COLO668 (cell line): ENCODE data around the gene PLA2G2C.

Experiments used
- DNase-seq: peaks from one replicate; lab custom pipeline; 2025; ENCODE audit not compliant: unreplicated experiment; lab: John Stamatoyannopoulos, UW

PLA2G2C gene

DNA sequence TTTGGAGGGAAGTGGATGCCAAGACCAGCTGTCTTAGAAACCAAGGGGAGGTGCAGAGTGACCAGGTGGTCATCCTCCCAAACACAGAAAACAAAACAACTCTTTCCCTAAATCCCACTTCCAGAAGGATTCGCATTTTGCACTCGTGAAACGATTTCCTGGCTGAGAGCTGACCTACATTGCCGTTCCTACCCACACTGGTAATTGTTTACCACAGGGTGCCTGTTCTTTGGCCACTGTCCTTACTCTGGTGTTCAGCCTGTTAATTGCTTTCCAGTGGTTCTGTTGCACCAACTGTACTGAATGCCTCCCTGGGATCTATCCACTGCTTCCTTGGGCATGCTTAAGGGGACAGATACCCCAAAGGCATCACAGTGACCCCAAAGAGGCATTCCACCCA, 23.2 kb upstream of the PLA2G2C start:
- DNase-seq, result no peak

DNA sequence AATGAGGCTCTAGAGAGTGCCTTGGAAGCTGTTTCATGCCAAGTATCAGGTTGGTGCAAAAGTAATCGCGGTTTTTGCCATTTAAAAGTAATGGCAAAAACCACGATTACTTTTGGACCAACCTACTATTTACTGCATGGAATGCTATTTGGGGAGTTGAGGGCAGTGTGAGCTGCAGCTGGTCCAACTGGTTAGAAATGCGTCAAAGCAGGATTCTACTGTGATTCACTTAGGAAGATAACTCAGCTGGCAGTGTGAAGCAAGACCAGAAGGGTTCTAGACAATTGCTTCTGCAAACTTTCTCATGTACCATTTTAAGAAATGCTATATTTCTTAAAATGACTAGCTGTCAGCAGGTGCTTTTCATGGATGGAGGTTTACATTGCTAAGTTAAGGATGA, 21.2 kb upstream of the PLA2G2C start:
- DNase-seq, result no peak

DNA sequence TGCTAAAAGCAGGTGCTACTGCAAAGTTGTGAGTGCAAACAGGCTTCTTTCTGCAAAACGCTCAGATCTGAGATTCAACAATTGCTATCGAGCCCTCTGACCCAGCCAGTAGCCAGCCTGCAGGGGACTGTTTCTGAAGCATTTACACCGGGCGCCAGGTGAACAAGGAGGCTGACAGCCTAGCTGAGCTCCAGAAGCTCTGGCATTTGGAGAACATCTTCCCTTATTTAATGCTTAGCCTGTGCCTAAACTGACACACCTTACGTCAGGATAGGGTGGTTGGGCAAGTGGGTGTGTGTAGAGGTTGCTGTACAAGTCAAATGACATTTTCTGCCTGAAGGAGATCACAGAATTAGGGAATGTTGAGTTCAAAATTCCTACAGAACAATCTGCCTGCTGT, 15.8 kb upstream of the PLA2G2C start:
- DNase-seq, result no peak

DNA sequence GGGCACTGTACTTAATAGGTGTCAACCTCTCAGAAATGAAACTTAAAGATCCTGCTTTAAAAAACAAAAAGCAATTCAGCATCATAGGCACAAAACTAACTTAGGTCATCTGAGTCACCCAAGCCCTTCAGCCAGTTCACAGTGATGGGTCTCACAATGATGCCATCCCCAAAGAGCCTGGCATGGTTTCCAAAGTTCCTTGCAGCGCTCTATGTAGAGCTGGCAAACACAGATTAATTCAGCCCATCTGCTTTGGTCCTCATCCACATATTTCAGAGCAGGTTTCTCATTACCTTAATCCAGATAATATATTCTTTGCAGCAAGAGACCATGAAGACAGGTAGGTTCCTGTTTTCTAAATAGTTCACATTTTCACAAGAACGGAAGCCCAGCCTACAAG, 14.6 kb upstream of the PLA2G2C start:
- DNase-seq, result no peak

DNA sequence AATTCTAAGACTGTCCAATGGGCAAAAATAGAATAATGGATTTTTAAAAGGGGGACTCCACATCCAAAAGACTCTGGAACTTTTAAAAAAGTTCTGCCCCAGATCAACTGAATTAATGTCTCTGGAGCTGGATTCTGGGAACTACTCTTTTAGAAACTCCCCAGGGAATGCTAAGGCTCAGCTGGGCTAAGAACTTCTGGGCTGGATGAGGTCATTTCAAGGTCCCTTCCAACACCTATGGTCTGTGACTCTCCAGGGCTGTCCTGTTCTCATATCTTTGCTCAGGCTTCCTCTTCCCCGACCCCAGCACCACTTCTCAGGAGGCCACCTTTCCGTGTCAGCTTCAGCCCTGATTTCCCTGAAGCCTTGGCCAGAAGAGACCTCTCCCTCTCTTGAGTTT, 13.5 kb upstream of the PLA2G2C start:
- DNase-seq, result no peak

DNA sequence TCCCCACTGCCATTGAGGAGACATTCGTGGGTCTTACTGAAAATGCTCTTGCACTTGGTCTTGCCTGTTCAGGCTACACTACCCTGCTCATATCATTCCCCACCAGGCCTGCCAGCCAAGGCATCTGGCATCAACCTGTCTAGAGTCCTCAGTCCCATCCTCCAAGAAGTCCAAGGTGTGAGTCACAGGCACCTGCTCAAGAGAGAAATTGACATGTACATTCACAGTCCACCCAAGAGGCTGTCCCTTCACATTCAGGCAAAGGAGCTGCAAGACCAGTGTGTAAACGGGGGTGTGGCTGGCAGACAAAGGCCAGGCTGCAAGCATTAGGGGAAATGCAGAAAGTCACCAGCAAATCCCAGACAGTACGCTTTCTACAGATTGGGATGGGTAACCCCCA, 13.1 kb upstream of the PLA2G2C start:
- no peak for DNase-seq

DNA sequence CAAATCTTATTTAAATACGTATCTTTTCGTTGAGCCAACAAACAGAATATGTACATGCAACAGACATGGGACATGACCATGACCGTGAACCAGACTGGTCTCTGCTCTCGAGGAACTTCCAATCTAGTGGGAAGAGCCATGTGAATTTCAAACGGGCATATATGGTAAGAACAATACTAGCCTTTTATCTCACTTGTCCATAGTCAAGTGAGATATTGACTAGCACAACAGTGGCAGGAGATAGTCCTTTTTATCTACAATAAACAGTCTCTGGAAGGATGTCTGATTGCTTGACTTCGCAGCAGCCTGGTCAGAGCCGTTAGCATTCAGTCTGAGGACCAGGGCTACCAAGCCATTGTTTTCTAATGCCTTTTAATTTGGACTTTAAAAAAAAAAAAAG, 12.6 kb upstream of the PLA2G2C start:
- no peak for DNase-seq

DNA sequence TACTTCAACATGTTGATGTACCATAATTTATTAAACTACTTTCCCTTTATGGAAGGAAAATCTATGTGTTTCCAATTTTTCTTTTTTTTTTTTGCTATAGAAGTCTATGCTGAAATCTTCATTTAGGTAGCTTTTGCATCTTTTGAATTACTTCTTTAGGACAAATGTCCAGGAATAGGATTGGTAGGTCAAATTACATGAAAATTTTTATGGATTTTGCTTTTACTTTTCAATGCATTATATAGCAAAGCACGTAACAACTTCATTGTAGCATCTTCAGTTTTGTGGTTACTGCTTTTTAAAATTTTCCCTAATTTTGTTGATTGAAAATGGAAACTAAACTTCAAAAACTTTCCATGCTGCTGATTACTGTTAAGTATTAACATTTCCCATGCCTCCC, 12.0 kb upstream of the PLA2G2C start:
- no peak for DNase-seq

DNA sequence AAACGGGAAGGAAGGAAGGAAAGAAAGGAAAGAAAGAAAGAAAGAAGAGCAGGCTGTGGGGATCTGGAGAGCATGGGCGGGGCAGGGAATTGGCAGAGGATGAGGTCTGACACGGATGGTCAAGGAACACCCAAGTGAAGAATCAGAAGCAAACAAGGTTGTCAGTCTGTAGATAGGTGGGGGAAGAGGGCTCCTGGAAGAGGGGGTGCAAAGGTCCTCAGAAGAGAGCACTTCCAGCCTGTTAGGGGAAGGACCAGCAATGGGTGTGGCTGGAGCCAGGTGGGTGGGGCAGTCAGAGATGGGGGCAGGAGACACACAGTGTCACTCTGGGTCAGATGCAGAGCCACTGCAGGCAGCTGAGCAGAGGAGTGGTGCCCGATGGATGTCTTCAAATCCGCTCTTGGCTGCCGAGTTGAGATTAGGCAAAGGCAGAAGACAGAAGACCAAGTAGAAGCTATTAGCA, 11.0 kb upstream of the PLA2G2C start:
- no peak for DNase-seq

DNA sequence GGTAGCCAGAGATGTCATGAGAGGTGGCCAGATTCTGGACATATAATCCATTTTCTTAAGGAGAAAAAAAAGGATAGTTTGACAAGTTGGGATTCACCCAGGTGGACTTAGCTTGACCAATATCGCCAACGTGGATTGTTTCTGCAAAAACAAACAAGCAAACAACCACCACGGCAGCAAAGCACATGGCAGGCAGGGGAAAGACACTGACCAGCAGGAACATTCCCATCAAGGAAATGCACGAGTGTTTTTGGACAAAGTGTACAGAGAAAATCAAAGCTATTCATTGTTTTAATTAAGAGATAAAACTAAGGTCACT, 9.1 kb upstream of the PLA2G2C start:
- no peak for DNase-seq

DNA sequence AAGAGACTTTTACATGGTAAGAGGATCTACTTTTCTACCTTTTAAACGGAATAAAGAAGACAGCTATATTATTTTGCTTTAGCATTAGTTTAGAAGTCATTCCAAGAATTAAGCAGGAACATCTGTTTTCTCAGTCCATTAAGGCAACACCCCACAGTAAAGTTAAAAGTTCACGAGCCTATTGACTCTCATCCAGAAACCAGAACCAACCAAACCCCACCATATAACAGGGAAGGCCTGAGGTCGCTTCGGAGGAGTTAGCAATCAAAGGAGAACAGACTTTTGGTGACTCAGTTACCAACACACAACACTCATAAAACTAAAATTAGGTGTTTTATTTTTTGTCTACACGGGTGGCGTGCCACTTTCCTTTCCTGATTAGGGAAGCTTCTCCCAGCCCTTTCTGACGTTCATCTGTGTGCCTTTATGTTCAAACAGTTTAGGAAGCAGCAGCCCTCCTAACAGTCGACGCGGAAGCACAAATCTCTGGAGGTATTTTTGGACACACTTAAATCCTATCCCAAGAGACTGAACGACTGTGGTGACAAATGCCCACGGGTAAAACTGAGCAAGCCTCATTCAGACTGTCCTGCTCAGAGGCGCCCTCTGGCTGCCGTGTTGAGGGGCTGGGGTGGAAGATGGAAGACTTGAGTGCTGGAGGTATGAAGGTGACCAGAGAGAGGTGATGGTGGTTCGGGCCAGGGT, 8.6 kb upstream of the PLA2G2C start:
- peak; percentile 58 for DNase-seq

DNA sequence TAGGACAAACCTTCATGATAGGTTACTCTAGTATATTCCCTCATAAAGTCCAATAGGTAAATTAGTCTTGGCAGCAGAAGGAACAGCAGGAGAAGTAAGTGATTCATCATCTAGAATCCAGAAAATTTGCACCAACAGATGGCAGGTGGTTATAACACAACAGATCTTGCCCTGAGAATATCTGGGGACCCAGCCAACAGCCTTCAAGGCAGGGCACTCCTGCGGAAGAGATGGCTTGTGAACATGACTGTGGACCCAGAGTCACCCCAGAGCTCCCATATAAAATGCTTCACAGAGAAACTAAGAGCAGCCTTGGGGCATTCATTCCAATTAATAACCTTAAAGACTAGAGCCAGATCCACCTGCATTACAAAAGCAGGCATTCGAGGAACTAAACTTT, 7.9 kb upstream of the PLA2G2C start:
- DNase-seq, result no peak

DNA sequence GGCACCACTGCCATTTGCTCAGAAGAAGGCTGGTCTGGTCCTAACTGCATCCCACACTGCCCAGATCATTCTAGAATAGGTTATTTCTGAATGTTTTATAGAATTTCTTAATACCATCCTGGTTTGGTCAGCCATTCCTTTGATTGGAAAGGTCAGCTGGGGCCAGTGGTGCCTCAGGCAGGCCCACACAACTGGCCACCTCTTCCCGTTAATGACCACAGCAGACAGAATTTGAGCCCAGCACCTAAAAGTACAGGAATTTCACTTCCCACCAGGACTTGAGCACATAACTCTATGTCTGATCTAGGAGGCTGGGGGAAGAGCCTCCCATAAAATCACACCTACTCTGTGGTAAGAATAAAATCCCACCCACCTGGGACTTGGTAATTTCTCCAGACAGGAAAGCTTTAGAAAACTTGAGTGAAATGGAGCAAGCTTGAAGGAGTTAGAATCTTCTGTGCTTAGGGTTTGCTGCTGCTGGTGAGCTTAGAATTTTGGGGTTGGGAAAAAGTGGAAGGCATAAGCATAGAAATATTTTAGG, 6.6 kb upstream of the PLA2G2C start:
- DNase-seq, result no peak

DNA sequence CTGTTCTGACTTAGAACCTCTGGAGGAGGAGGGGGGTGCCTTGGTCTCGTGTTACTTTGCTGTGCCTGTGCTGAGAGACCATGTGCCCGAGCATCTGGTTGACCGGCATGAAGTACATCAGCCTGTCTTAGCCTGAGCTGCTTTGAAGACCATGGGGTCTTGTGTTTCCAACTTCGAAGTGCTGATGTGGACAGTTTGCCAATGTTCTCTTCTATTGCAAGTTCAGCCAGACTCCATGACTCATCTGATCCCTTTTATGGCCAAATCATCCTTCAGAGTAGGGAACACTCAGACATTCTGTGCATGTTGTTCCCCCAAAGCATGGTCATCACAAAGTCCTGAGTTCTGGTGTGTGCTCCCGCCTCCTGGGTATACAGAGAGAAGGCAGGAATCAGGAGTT, 6.0 kb upstream of the PLA2G2C start:
- no peak for DNase-seq

DNA sequence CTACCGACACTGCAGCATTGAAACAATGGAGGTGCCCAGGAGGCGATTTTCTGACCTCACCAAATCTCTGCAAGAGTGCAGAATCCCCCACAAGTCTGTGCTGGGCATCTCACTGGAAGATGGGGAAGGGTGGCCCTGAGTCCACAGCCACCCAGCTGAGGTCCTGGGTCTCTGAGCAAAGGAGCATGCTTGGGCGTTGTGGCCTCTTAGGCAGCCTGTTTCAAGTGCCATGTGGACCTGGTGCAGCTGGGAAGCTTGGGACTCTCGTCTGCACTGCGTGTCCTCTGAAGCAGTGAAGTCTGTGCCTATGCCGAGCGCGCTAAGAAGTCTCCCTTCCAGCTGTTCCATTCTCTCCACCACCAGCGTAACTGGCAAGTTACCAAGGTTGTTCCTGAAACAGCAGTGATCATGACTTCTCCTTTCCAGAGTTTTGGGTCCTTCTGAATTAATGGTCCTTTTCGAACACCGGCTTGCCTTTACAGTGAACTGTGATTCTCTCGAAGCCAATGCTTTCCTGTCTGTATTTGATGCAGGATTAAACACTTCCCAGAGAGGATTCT, 5.0 kb upstream of the PLA2G2C start:
- no peak for DNase-seq

DNA sequence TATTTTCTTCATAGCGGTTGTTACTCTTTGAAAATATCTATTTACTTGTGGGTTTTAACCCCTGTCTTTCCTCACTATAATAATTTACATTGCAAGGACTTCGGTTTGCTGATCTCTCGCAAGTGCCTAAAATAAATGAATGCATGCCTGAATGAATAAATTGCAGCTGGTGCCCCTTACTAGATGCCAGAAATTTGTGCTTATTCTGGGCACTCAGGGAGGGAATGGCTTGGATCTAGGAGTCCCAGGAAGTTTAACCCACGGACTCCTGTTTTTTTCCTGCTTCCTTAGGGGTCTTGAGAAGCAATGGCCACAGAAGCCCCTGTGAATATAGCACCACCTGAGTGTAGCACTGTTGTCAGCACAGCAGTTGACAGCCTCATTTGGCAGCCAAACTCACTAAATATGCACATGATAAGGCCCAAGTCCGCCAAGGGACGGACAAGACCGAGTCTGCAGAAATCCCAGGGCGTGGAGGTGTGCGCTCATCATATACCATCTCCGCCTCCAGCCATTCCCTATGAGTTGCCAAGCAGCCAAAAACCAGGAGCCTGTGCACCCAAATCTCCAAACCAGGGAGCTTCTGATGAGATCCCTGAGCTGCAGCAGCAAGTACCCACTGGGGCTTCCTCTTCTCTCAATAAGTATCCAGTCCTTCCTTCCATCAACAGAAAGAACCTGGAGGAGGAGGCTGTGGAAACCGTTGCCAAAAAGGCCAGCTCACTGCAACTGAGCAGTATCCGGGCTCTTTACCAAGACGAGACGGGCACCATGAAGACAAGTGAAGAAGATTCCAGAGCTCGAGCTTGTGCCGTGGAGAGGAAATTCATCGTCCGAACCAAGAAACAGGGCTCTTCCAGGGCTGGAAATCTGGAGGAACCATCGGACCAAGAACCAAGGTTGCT, 4.2 kb upstream of the PLA2G2C start:
- DNase-seq, result no peak

DNA sequence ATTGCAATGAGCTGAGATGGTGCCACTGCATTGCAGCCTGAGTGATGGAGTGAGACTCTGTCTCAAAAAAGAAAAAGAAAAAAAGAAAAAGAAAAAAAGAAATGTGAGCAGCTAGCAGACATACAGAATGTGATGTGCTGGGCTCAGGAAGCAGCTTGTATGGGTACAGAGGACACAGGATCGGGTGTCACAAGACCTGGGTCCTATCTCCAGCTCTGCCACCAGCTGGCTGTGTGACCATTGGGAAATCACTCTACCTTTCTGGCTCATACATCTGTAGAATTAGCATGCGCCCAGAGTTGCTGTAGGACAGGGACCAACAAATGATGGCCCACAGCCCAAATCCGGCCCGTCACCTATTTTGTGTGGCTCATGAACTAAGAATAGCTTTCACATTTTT, 3.3 kb upstream of the PLA2G2C start:
- DNase-seq, result no peak

DNA sequence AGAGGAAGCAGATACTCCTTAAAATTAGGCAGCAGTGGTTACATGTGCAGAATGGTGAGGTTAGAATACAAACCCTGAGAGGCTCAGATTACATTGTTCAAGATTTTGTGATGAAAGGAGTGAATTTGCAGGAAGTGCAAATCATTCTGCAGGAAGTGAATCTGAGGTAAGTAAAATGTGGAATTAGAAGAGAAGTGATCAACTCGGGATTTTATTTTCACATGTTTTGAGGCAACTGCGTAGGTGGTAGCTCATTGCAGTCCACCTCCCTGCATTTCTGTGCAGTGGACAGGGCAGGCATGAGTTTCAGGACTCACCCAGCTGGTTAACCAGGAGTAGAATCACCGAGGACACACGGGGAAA, 2.1 kb upstream of the PLA2G2C start:
- DNase-seq, result no peak

DNA sequence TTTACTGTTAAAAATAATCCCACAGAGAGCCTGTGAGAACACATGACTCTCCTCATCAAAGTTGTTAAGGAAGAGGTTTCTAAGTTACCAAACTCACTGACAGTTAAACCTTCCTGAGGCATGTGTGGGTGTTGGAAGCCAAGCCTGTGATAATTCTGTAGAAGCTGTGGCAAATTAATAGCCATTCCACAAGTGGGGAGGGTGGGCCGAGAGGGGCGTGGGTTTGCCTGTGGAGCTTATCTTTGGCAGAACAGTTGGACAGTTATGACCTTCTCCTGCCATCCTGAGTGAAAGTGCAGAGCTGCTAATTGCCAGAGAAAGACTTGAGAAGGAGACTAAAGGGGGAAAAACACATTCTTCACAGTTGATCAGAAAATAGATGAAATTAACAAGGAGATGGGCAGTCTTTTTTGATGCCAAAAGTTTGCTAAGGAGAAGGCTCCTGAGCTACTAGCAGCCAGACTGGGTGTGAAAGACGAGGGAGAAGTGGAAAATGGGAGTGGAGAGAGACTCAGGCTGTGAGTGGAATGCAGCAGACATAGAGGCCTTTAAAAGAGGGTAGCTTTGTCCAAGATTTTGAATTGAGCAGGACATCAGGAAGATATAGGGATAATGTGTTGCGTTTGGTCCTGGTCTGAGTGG, 1.6 kb upstream of the PLA2G2C start:
- no peak for DNase-seq

DNA sequence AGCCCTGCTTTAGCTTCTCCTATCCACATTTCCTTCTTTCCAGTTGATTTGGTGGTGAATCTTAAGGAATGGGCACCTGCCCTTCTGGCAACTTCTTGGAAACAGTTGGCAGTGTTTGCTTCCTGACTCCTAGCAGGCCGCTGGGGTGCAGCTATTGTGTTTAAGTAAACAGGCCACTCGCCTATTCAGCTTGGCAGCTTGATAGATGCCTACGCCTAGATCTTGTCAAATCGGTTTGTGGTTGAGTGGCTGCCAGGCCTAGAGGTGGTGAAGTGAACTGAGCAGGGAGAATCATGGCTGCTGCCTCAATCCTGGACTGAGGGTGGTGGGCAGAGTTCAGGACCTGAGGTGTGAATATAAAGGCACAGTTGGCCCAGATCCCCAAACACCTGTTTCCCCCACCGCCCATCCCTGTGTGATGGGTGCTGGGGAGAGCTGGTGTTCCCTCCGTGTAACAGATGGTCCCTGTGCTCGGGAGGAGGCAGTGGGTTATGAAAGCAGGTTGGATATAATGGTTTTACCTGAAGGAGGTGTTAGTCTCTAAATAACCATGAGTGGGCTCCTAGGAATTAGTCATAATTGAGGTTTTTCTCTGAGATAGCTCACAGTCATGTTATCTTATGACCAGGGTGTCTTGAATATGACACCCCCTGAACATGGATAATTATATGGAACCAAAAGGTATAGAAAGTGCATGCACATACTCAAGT, 940 bp upstream of the PLA2G2C start:
- no peak for DNase-seq
